HCT116 (cell line): ENCODE measurements around the gene GABRG2.

Experiments
- EGR1 ChIP-seq: IDR thresholded peaks from 2 replicates; pipeline ENCODE4 v1.6.1; 2012; ENCODE audit warnings: low read depth
- ELF1 ChIP-seq: IDR thresholded peaks from 2 replicates; pipeline ENCODE4 v1.6.1; 2012; ENCODE audit warnings: low read depth, borderline replicate concordance
- POLR2AphosphoS5 ChIP-seq: IDR thresholded peaks from 2 replicates; pipeline ENCODE4 v1.6.1; 2011; ENCODE audit warnings: mild to moderate bottlenecking, low read depth, low read length, moderate library complexity
- TF ChIP-seq, protein P1 (sequence below), 3 experiments: fragments of 200-600 bp in 1 of 3; sonication (generic) in 1 of 3; IDR thresholded peaks in 2 of 3; conservative IDR thresholded peaks in 1 of 3; 2 replicates each; pipeline ENCODE4 v1.5.1; 2012 to 2017; ENCODE audit warnings: low read depth in 2 of 3, low read length in 2 of 3, antibody characterized with exemption in 1 of 3, borderline replicate concordance in 1 of 3, control low read depth in 1 of 3, mild to moderate bottlenecking in 1 of 3, mixed read lengths in 1 of 3, mixed run types in 1 of 3, moderate library complexity in 1 of 3; ENCODE audit not compliant: insufficient read depth in 1 of 3
- TF ChIP-seq, protein P2 (sequence below): IDR thresholded peaks from 2 replicates; pipeline ENCODE4 v1.6.1; 2012; ENCODE audit warnings: low read depth
- TF ChIP-seq, protein P3 (sequence below): IDR thresholded peaks from 2 replicates; pipeline ENCODE4 v1.6.1; 2011; ENCODE audit warnings: mild to moderate bottlenecking, low read length, moderate library complexity; ENCODE audit not compliant: insufficient replicate concordance; ENCODE audit errors: extremely low read depth
- TF ChIP-seq, protein P4 (sequence below): IDR thresholded peaks from 2 replicates; pipeline ENCODE4 v1.6.1; 2012

DNA sequence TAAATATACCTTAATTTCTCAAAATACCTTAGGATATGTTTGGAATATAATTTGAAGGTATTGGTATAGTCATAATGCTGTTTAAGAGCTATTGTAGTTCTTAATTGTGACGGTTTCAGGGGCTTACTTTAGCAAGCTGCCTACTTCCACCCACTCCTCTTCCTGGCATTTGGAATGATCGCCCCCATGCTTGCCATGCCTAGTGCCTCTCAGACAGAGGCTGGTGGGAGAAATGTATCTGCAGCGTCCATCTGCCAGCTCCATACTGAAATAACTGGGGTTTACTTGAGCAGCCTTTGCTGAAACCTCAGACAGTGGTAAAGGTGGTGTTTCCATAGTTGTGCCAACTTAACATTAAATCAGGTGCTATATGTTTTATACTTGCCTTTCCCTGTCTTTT is 52.2 kb downstream of the GABRG2 start:
- TF ChIP-seq, protein P1, sequence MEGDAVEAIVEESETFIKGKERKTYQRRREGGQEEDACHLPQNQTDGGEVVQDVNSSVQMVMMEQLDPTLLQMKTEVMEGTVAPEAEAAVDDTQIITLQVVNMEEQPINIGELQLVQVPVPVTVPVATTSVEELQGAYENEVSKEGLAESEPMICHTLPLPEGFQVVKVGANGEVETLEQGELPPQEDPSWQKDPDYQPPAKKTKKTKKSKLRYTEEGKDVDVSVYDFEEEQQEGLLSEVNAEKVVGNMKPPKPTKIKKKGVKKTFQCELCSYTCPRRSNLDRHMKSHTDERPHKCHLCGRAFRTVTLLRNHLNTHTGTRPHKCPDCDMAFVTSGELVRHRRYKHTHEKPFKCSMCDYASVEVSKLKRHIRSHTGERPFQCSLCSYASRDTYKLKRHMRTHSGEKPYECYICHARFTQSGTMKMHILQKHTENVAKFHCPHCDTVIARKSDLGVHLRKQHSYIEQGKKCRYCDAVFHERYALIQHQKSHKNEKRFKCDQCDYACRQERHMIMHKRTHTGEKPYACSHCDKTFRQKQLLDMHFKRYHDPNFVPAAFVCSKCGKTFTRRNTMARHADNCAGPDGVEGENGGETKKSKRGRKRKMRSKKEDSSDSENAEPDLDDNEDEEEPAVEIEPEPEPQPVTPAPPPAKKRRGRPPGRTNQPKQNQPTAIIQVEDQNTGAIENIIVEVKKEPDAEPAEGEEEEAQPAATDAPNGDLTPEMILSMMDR (IDR thresholded peaks at IDR 0.05 in 2 of 3, conservative IDR thresholded peaks at IDR 0.05 in 1 of 3; ENCODE audit: borderline replicate concordance in 1 of 3, insufficient read depth in 1 of 3, low read depth in 2 of 3, low read length in 2 of 3) = no peak
- TF ChIP-seq, protein P2, sequence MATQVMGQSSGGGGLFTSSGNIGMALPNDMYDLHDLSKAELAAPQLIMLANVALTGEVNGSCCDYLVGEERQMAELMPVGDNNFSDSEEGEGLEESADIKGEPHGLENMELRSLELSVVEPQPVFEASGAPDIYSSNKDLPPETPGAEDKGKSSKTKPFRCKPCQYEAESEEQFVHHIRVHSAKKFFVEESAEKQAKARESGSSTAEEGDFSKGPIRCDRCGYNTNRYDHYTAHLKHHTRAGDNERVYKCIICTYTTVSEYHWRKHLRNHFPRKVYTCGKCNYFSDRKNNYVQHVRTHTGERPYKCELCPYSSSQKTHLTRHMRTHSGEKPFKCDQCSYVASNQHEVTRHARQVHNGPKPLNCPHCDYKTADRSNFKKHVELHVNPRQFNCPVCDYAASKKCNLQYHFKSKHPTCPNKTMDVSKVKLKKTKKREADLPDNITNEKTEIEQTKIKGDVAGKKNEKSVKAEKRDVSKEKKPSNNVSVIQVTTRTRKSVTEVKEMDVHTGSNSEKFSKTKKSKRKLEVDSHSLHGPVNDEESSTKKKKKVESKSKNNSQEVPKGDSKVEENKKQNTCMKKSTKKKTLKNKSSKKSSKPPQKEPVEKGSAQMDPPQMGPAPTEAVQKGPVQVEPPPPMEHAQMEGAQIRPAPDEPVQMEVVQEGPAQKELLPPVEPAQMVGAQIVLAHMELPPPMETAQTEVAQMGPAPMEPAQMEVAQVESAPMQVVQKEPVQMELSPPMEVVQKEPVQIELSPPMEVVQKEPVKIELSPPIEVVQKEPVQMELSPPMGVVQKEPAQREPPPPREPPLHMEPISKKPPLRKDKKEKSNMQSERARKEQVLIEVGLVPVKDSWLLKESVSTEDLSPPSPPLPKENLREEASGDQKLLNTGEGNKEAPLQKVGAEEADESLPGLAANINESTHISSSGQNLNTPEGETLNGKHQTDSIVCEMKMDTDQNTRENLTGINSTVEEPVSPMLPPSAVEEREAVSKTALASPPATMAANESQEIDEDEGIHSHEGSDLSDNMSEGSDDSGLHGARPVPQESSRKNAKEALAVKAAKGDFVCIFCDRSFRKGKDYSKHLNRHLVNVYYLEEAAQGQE = no peak
- TF ChIP-seq ELF1 = no peak
- TF ChIP-seq, protein P3, sequence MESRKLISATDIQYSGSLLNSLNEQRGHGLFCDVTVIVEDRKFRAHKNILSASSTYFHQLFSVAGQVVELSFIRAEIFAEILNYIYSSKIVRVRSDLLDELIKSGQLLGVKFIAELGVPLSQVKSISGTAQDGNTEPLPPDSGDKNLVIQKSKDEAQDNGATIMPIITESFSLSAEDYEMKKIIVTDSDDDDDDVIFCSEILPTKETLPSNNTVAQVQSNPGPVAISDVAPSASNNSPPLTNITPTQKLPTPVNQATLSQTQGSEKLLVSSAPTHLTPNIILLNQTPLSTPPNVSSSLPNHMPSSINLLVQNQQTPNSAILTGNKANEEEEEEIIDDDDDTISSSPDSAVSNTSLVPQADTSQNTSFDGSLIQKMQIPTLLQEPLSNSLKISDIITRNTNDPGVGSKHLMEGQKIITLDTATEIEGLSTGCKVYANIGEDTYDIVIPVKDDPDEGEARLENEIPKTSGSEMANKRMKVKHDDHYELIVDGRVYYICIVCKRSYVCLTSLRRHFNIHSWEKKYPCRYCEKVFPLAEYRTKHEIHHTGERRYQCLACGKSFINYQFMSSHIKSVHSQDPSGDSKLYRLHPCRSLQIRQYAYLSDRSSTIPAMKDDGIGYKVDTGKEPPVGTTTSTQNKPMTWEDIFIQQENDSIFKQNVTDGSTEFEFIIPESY = no peak
- TF ChIP-seq, protein P4, sequence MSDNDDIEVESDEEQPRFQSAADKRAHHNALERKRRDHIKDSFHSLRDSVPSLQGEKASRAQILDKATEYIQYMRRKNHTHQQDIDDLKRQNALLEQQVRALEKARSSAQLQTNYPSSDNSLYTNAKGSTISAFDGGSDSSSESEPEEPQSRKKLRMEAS = no peak
- TF ChIP-seq POLR2AphosphoS5 = no peak
- TF ChIP-seq EGR1 = no peak
